CD14-positive monocyte (primary cell): Measurements from ENCODE around the gene HNRNPAB. TPM values are rescaled to one million over a fixed set of nuclear protein-coding genes. Genes with fewer than 3 reads are reported as not detected.

Experiments
- DNase-seq, 3 donors: peaks; one replicate each; pipeline ENCODE4 v3.0.0-alpha.2; 2011 to 2022
- H2AFZ ChIP-seq: 2 replicates; pipeline ENCODE4 v1.6.0; 2012; ENCODE audit warnings: mild to moderate bottlenecking, low read depth, low read length, inconsistent platforms; ENCODE audit not compliant: insufficient read depth, poor library complexity, severe bottlenecking
- H3K27ac ChIP-seq, 2 donors: 1 replicate in 1 of 2; 2 replicates in 1 of 2; pipeline ENCODE4 v1.5.1; 2012 to 2013; ENCODE audit warnings: low read length in 2 of 2, control low read depth in 1 of 2, inconsistent platforms in 1 of 2, low read depth in 1 of 2, mild to moderate bottlenecking in 1 of 2
- H3K27me3 ChIP-seq, 2 donors: one replicate each; pipeline versions ENCODE4 v1.6.0 to v1.6.1; 2011 to 2013; ENCODE audit warnings: low read length in 2 of 2; ENCODE audit not compliant: control insufficient read depth in 2 of 2, insufficient read depth in 2 of 2
- H3K36me3 ChIP-seq, 2 donors: replicated peaks in 1 of 2; 1 replicate in 1 of 2; 2 replicates in 1 of 2; pipeline versions ENCODE4 v1.5.1 to v1.6.1; 2012 to 2013; ENCODE audit warnings: low read length in 2 of 2, control low read depth in 1 of 2, inconsistent platforms in 1 of 2, mild to moderate bottlenecking in 1 of 2; ENCODE audit not compliant: insufficient read depth in 2 of 2, control insufficient read depth in 1 of 2
- H3K4me1 ChIP-seq, 2 donors: 1 replicate in 1 of 2; 2 replicates in 1 of 2; pipeline versions ENCODE4 v1.5.1 to v1.6.1; 2012 to 2013; ENCODE audit warnings: low read length in 2 of 2, control low read depth in 1 of 2, inconsistent platforms in 1 of 2, mild to moderate bottlenecking in 1 of 2, moderate library complexity in 1 of 2; ENCODE audit not compliant: insufficient read depth in 2 of 2, control insufficient read depth in 1 of 2
- H3K4me2 ChIP-seq: replicated peaks from 2 replicates; pipeline ENCODE3; 2012; ENCODE audit warnings: low read length, moderate library complexity, mild to moderate bottlenecking; ENCODE audit not compliant: poor library complexity, severe bottlenecking; ENCODE audit errors: extremely low read depth
- H3K4me3 ChIP-seq, 3 experiments: fragments of 200-600 bp in 1 of 3; sonication (generic) in 1 of 3; replicated peaks in 1 of 3; 1 replicate in 2 of 3; 2 replicates in 1 of 3; pipeline ENCODE4 v1.5.1; 2011 to 2013; ENCODE audit warnings: low read length in 3 of 3, mild to moderate bottlenecking in 3 of 3, control low read depth in 2 of 3, low read depth in 2 of 3, inconsistent platforms in 1 of 3, moderate library complexity in 1 of 3
- H3K79me2 ChIP-seq: 2 replicates; pipeline ENCODE4 v1.6.0; 2012; ENCODE audit warnings: mild to moderate bottlenecking, control low read depth, inconsistent platforms, low read length, moderate library complexity; ENCODE audit not compliant: insufficient read depth
- H3K9ac ChIP-seq: 2 replicates; pipeline ENCODE4 v1.6.0; 2017; ENCODE audit warnings: low read length, mild to moderate bottlenecking; ENCODE audit not compliant: insufficient read depth, poor library complexity, severe bottlenecking
- H3K9me3 ChIP-seq, 2 donors: replicated peaks in 1 of 2; 1 replicate in 1 of 2; 2 replicates in 1 of 2; pipeline versions ENCODE4 v1.5.1 to v1.6.1; 2012 to 2013; ENCODE audit warnings: low read length in 2 of 2, control low read depth in 1 of 2; ENCODE audit not compliant: control insufficient read depth in 1 of 2, insufficient read depth in 1 of 2
- H4K20me1 ChIP-seq: 2 replicates; pipeline ENCODE4 v1.6.0; 2012; ENCODE audit warnings: mild to moderate bottlenecking, low read length, control low read depth, moderate library complexity; ENCODE audit not compliant: insufficient read depth
- H3K27ac Mint-ChIP-seq, 7 donors: one replicate each; pipeline ENCODE4 v1.8.0; 2020; ENCODE audit warnings: mild to moderate bottlenecking in 7 of 7, mixed read lengths in 7 of 7, moderate library complexity in 6 of 7, inconsistent platforms in 2 of 7
- H3K27me3 Mint-ChIP-seq, 3 donors: one replicate each; pipeline ENCODE4 v1.8.0; 2021 to 2022; ENCODE audit warnings: low read depth in 3 of 3, mild to moderate bottlenecking in 3 of 3, mixed read lengths in 3 of 3, moderate library complexity in 3 of 3, inconsistent platforms in 1 of 3
- H3K36me3 Mint-ChIP-seq, 2 donors: one replicate each; pipeline ENCODE4 v1.8.0; 2020; ENCODE audit warnings: mixed read lengths in 2 of 2, inconsistent platforms in 1 of 2, mild to moderate bottlenecking in 1 of 2
- H3K4me1 Mint-ChIP-seq: one replicate; pipeline ENCODE4 v1.8.0; 2020; ENCODE audit warnings: mild to moderate bottlenecking, mixed read lengths
- H3K4me3 Mint-ChIP-seq, 2 donors: one replicate each; pipeline ENCODE4 v1.8.0; 2020; ENCODE audit warnings: mild to moderate bottlenecking in 2 of 2, mixed read lengths in 2 of 2, moderate library complexity in 1 of 2
- H3K9me3 Mint-ChIP-seq, 7 donors: one replicate each; pipeline ENCODE4 v1.8.0; 2020 to 2022; ENCODE audit warnings: mixed read lengths in 7 of 7, mild to moderate bottlenecking in 6 of 7, moderate library complexity in 6 of 7, inconsistent platforms in 2 of 7
- CTCF ChIP-seq: fragments of 200-600 bp; IDR thresholded peaks from one replicate; pipeline ENCODE4 v1.8.0; 2022; ENCODE audit warnings: antibody characterized with exemption, mild to moderate bottlenecking
- WGBS: methylation state at CpG from one replicate; pipeline ENCODE4 v1.1.5; 2013; ENCODE audit warnings: missing lambda C conversion rate; ENCODE audit not compliant: insufficient coverage; 5-methylcytosine and 5-hydroxymethylcytosine counted together
- intact Hi-C, 2 donors: fragments of 100-400 bp; cut with micrococcal nuclease; formaldehyde crosslinking; loops; one replicate each; pipeline versions ENCODE4 v1.15.0 to v1.15.1; 2023
- polyA plus RNA-seq, 3 donors: library from polyadenylated mRNA; depleted of rRNA in 1 of 3; unstranded in 2 of 3; stranded (reverse) in 1 of 3; fragments of 300-500 nt in 2 of 3; fragments of >200 nt in 1 of 3; fragmentation: Illumina TruSeq in 2 of 3; gene quantifications; 1 replicate in 2 of 3; 2 replicates in 1 of 3; pipeline ENCODE4 v1.2.3, GENCODE V29; 2012 to 2021

The HNRNPAB gene
- polyA plus RNA-seq, 3 donors, result 44.8 to 59.4 (median 54.2) TPM

- no peak for DNase-seq
- Histone ChIP-seq H3K4me1 (peaks cover 2 to 23% of the 10 kb centered on the region in 2 donors), H3K9me3 (no peaks in the 10 kb centered on the region), H3K27ac (no peak overlapping the region), H3K9ac (peak overlapping the region; percentile 19), H3K36me3 (no peaks in the 10 kb centered on the region), H2AFZ (peak overlapping the region; percentile 63), H3K4me2 (no peak overlapping the region), H3K79me2 (no peaks in the 10 kb centered on the region), H4K20me1 (no peaks in the 10 kb centered on the region), H3K4me3 (no peak overlapping the region), H3K27me3 (no peaks in the 10 kb centered on the region)
- peaks cover 3% of the 10 kb centered on the region for H3K4me1 Mint-ChIP-seq
- TF ChIP-seq CTCF, result no peak
- H3K27me3 Mint-ChIP-seq, result peaks cover 0 to 4% (median 1%) of the 10 kb centered on the region in 3 donors
- intact Hi-C loops, result no loop called here
- H3K4me3 Mint-ChIP-seq, result no peak overlapping the region
- H3K36me3 Mint-ChIP-seq, result no peaks in the 10 kb centered on the region
- peak overlapping the region in 2 of 7 donors; percentile 40 to 58 for H3K27ac Mint-ChIP-seq
- WGBS, result 39% methylated on average over 11 of the region's 13 CpGs
- H3K9me3 Mint-ChIP-seq, result no peaks in the 10 kb centered on the region
Observed at GRCh38 chr5:178249191-178249989, 45.1 kb downstream of the HNRNPAB start.

- no peak overlapping the region for H3K4me3 Mint-ChIP-seq
- H3K36me3 ChIP-seq, result no peaks in the 10 kb centered on the region
- WGBS, result 97% methylated on average over 5 of the region's 6 CpGs
- no peak overlapping the region for H3K4me2 ChIP-seq
- H3K4me1 ChIP-seq, result peaks cover 0 to 20% of the 10 kb centered on the region in 2 donors
- H3K9me3 Mint-ChIP-seq, result no peaks in the 10 kb centered on the region
- H3K79me2 ChIP-seq, result no peaks in the 10 kb centered on the region
- DNase-seq, result no peak
- H3K9ac ChIP-seq, result no peak overlapping the region
- H2AFZ ChIP-seq, result no peak overlapping the region
- H3K36me3 Mint-ChIP-seq, result no peaks in the 10 kb centered on the region
- H4K20me1 ChIP-seq, result no peaks in the 10 kb centered on the region
- no peaks in the 10 kb centered on the region for H3K27me3 ChIP-seq
- no peak overlapping the region for H3K4me3 ChIP-seq
- TF ChIP-seq CTCF, result no peak
- H3K27ac ChIP-seq, result no peak overlapping the region
- intact Hi-C loops, result no loop called here
- peaks cover 3% of the 10 kb centered on the region for H3K4me1 Mint-ChIP-seq
- H3K9me3 ChIP-seq, result no peaks in the 10 kb centered on the region
- peaks cover 0 to 4% (median 1%) of the 10 kb centered on the region in 3 donors for H3K27me3 Mint-ChIP-seq
- H3K27ac Mint-ChIP-seq, result no peak overlapping the region
Observed at GRCh38 chr5:178250263-178250662, 45.9 kb downstream of the HNRNPAB start.
